ENCODE results near the gene GP1BA.

DNA sequence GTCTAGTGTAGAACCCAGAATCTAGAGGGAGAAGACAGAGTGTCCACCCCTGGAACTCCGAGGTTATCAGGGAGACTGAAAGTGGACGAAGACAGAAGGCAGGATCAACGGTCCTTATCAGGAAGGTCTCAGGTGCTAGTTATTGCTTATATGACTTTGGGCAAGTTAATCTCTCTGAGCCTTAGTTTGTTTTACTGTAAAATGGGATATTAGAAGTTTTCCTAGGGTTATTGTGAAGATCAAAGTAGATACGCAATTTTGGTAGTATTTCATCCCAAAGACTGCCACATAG, 9.2 kb downstream of the GP1BA start:
- TF ChIP-seq, protein P1, sequence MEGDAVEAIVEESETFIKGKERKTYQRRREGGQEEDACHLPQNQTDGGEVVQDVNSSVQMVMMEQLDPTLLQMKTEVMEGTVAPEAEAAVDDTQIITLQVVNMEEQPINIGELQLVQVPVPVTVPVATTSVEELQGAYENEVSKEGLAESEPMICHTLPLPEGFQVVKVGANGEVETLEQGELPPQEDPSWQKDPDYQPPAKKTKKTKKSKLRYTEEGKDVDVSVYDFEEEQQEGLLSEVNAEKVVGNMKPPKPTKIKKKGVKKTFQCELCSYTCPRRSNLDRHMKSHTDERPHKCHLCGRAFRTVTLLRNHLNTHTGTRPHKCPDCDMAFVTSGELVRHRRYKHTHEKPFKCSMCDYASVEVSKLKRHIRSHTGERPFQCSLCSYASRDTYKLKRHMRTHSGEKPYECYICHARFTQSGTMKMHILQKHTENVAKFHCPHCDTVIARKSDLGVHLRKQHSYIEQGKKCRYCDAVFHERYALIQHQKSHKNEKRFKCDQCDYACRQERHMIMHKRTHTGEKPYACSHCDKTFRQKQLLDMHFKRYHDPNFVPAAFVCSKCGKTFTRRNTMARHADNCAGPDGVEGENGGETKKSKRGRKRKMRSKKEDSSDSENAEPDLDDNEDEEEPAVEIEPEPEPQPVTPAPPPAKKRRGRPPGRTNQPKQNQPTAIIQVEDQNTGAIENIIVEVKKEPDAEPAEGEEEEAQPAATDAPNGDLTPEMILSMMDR (IDR thresholded peaks at IDR 0.05): no peak
- no peak for TF ChIP-seq POLR2A (IDR thresholded peaks at IDR 0.05)
- no peak for TF ChIP-seq POLR2AphosphoS5 (IDR thresholded peaks at IDR 0.05)

Data from prostate gland (tissue), 2 donors.